Effector memory CD8-positive, alpha-beta T cell (primary cell): ENCODE results near the gene SERPINA9.
"Not testable (repeated sequence)": the region's sequence is repeated elsewhere in the genome, so short reads cannot be mapped to it uniquely, and the experiment has no call there.

ENCODE experiments used
- ATAC-seq: fragments of 150-1000 bp; cut with Tn5 transposase; replicated peaks from 2 replicates; pipeline ENCODE4 v1.10.0; 2021; ENCODE audit warnings: mild to moderate bottlenecking, moderate library complexity
- DNase-seq, 3 experiments: peaks; one replicate each; pipeline ENCODE4 v3.0.0; 2021
- H3K27ac Mint-ChIP-seq, 2 donors: one replicate each; pipeline ENCODE4 v1.8.0; 2022; ENCODE audit warnings: mild to moderate bottlenecking in 2 of 2, mixed read lengths in 2 of 2, moderate library complexity in 2 of 2
- H3K27me3 Mint-ChIP-seq, 2 donors: one replicate each; pipeline ENCODE4 v1.8.0; 2022; ENCODE audit warnings: mixed read lengths in 2 of 2
- H3K36me3 Mint-ChIP-seq: one replicate; pipeline ENCODE4 v1.8.0; 2022; ENCODE audit warnings: mild to moderate bottlenecking, moderate library complexity, mixed read lengths; ENCODE audit not compliant: insufficient read depth
- H3K4me1 Mint-ChIP-seq, 2 donors: one replicate each; pipeline ENCODE4 v1.8.0; 2022; ENCODE audit warnings: low read depth in 2 of 2, mixed read lengths in 2 of 2
- H3K4me3 Mint-ChIP-seq, 2 donors: one replicate each; pipeline ENCODE4 v1.8.0; 2022; ENCODE audit warnings: mild to moderate bottlenecking in 2 of 2, mixed read lengths in 2 of 2, moderate library complexity in 2 of 2
- H3K9me3 Mint-ChIP-seq, 2 donors: one replicate each; pipeline ENCODE4 v1.8.0; 2022; ENCODE audit warnings: mixed read lengths in 2 of 2

The SERPINA9 gene

DNA sequence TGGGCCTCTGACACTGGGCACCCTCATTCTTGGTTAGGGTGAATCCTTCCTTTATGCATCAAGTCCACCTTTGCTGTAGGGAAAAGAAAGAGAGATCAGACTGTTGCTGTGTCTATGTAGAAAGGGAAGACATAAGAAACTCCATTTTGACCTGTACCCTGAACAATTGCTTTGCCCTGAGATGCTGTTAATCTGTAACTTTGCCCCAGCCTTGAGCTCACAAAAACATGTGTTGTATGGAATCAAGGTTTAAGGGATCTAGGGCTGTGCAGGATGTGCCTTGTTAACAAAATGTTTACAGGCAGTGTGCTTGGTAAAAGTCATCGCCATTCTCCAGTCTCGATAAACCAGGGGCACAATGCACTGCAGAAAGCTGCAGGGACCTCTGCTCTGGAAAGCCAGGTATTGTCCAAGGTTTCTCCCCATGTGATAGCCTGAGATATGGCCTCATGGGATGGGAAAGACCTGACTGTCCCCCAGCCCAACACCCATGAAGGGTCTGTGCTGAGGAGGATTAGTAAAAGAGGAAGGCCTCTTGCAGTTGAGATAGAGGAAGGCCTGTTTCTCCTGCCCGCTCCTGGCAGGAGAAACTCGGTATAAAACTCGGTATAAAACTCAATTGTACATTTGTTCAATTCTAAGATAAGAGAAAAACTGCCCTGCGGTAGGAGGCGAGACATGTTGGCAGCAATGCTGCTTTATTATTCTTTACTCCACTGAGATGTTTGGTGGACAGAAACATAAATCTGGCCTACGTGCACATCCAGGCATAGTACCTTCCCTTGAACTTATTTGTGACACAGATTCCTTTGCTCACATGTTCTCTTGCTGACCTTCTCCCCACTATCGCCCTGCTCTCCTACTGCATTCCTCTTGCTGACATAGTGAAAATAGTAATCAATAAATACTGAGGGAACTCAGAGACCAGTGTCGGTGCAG is 6.4 kb upstream of the SERPINA9 start:
- H3K4me1 Mint-ChIP-seq, H3K9me3 Mint-ChIP-seq, H3K4me3 Mint-ChIP-seq, DNase-seq, H3K36me3 Mint-ChIP-seq, ATAC-seq, H3K27ac Mint-ChIP-seq: not testable (repeated sequence)
- H3K27me3 Mint-ChIP-seq, result peaks cover 21 to 32% of the 10 kb centered on the region in 2 donors

DNA sequence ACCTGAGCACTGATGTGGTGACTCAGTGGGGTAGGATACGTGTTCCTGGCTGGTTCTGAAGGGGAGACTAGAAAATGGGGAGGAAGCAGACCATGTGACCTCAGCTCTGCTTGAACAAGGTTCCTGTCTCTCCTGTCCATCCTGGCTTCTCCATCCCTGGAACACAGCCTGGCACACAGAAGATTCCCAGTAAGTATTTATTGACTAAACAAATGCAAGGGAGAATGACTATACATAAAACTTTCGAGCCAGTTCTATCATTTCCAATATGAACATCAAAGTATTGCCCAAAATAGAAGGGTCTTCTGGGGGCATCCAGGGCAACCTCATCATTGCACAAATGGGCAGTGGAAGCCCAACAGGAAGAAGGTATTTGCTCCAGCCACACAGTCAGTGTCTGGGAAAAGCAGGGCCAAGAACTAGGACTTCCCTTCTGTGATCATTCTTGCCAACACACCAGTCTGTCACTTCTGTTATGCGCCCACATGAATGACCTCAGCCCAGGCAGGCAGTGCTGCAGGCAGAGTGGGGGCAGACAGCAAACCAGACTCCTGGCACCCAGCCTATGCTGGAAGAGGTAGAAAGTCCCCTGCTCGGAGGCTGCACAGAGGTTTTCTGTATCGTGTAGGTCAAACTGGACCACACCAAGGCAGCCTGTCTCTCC is 5.6 kb upstream of the SERPINA9 start:
- peaks cover 0 to 3% of the 10 kb centered on the region in 2 donors for H3K4me1 Mint-ChIP-seq
- no peak overlapping the region for H3K27ac Mint-ChIP-seq
- no peaks in the 10 kb centered on the region for H3K36me3 Mint-ChIP-seq
- H3K4me3 Mint-ChIP-seq, result no peak overlapping the region
- H3K9me3 Mint-ChIP-seq, result peaks cover 0 to 3% of the 10 kb centered on the region in 2 donors
- ATAC-seq, result no peak
- no peak for DNase-seq
- H3K27me3 Mint-ChIP-seq, result peaks cover 13 to 24% of the 10 kb centered on the region in 2 donors

DNA sequence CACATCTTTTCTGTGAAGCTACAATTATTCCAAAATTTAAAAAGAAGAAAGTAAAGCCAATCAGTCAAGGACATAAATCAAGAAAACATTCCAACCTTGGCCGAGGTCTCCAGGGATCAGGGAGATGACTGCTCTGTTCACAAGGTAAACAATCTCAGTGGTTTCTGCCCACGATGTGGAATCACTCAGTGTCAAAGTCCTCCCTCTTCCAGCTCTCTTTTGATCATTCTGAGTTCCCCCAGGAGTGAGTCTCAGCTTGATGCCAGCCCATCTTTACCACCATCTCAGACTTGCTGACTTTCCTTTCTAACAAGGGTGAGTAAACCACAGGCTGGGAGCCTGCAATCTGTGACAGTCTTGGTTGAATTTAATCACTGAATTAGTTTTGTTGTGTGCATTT is 4.8 kb upstream of the SERPINA9 start:
- Mint-ChIP-seq H3K4me3 (no peak overlapping the region), H3K36me3 (no peaks in the 10 kb centered on the region), H3K27ac (no peak overlapping the region), H3K27me3 (peaks cover 10 to 16% of the 10 kb centered on the region in 2 donors), H3K9me3 (peaks cover 0 to 3% of the 10 kb centered on the region in 2 donors), H3K4me1 (no peaks in the 10 kb centered on the region)
- DNase-seq (no peak), ATAC-seq (no peak)

DNA sequence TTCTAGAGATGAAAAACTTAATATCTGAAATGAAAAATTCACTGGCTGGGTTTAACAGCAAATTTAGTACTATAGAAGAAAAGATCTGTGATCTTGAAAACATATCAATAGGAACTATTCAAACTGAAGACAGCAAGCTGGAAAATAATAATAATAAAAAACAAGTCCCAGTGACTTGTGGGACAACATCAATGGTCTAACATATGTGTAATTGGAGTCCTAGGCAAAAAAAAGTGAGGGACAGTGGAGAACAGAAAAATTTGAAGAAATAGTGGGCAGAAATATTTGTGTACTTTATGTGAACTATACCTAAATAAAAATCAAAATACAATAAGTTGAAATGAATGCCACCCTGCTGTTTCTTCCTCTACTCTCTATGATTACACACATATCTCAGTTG is 2.4 kb upstream of the SERPINA9 start:
- no peaks in the 10 kb centered on the region for H3K4me1 Mint-ChIP-seq
- DNase-seq (no peak), ATAC-seq (no peak)
- H3K9me3 Mint-ChIP-seq, result peaks cover 0 to 3% of the 10 kb centered on the region in 2 donors
- H3K27me3 Mint-ChIP-seq, result peaks cover 2 to 5% of the 10 kb centered on the region in 2 donors
- no peak overlapping the region for H3K27ac Mint-ChIP-seq
- H3K36me3 Mint-ChIP-seq, result no peaks in the 10 kb centered on the region
- no peak overlapping the region for H3K4me3 Mint-ChIP-seq

DNA sequence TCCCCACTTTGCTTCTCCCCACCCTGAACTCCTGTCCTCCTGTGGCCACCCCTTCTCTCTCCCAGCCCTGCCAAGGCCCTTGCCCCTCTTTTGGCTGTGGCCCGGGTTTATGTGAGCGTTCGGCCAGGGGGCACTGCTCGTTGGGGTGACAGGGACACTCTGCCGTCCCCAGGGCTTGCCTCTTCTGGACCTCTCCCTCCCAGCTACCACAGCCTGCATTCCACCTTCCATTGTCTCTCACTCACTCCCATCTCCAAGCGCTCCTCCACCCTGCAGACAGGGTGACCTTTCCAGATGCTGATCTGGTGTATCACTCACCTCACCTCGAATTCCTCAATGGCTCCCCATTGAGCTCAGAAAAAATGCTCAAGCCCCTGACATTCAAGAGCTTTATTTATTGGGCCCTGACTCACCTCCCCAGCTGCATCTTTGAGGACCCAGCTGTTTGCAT is 1.4 kb downstream of the SERPINA9 start:
- H3K27me3 Mint-ChIP-seq, result peaks cover 10 to 13% of the 10 kb centered on the region in 2 donors
- no peak overlapping the region for H3K4me3 Mint-ChIP-seq
- H3K9me3 Mint-ChIP-seq, result peaks cover 0 to 3% of the 10 kb centered on the region in 2 donors
- ATAC-seq (no peak), DNase-seq (no peak)
- H3K36me3 Mint-ChIP-seq, result no peaks in the 10 kb centered on the region
- no peaks in the 10 kb centered on the region for H3K4me1 Mint-ChIP-seq
- H3K27ac Mint-ChIP-seq, result no peak overlapping the region

DNA sequence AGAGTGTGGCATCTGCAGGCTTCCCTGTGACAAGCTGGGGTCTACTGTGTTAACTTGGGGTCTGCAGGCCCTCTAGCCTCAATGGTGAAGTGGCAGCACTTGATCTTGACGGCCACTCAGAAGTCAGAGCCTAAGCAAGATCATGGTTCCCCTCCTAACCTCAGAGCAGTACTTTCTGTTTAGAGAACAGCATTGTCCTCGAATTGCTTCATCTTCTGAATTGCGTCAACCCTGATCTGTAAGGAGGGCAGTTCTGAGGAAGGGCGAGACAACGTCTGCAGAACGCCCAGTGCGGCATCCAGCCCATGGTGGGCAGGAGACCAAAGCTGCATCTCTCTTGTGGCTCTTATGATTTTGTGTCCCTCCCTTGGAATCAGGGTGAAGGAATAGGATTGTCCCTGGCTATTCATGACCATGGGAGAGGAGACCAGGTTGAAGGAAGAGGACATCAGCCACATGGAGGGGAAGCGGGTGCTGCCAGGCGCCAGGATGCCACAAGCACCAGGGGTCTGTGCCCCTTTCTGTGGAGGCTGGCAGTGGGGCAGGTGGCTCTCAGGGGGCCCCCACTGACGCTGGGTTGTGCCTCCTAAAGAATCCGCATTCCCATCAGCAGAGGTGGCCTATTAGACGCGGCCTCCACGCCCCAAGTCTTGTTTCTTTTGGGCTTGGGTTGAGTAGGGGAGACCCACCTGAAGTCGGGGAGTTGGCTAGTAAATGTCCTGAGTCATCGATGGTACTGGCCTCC is 2.2 kb downstream of the SERPINA9 start:
- DNase-seq, result no peak
- no peak for ATAC-seq
- no peaks in the 10 kb centered on the region for H3K4me1 Mint-ChIP-seq
- H3K27ac Mint-ChIP-seq, result no peak overlapping the region
- no peak overlapping the region for H3K4me3 Mint-ChIP-seq
- peaks cover 0 to 3% of the 10 kb centered on the region in 2 donors for H3K9me3 Mint-ChIP-seq
- peaks cover 10 to 13% of the 10 kb centered on the region in 2 donors for H3K27me3 Mint-ChIP-seq
- H3K36me3 Mint-ChIP-seq, result no peaks in the 10 kb centered on the region

DNA sequence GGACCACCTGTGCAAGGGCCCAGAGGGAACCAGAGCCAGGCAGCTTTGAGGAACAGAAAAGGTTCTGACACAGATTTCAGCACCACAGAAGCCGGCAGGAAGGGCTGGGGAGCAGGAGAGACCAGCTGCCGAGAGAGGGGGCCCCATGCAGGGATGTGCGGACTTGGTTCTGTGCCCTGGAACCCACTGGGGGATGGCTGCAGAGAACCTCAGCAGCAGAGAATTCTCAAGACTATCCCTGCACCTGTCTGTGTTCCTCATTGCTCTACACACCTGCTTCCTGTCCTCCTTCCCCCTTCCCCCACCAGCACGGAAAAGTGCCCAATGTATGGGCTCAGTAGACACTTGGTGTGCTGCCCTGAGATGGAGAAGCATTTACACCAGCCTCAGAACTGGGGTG is 3.2 kb downstream of the SERPINA9 start:
- no peak overlapping the region for H3K4me3 Mint-ChIP-seq
- no peaks in the 10 kb centered on the region for H3K4me1 Mint-ChIP-seq
- no peak overlapping the region for H3K27ac Mint-ChIP-seq
- no peaks in the 10 kb centered on the region for H3K36me3 Mint-ChIP-seq
- no peak for ATAC-seq
- peaks cover 10 to 14% of the 10 kb centered on the region in 2 donors for H3K27me3 Mint-ChIP-seq
- H3K9me3 Mint-ChIP-seq, result peaks cover under 1 to 5% of the 10 kb centered on the region in 2 donors
- DNase-seq, result no peak

DNA sequence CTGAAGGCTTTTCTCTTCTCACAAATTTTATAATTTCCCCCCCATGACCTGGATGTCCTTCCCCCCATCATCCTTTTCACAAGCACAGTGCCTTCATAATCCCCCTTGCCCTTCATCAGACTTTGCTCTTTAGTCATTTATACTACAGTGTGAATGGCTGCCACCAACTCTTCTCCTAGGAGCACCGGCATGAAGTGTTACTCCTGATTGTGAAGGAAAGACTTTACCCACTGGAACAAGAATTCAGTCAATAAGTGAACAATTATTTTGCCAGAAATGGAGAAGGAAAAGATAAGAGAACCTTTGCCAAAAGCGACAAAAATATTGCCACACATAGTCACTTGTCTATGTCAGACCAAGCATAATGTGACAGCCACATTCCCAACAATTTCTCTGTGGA is 5.0 kb downstream of the SERPINA9 start:
- DNase-seq, result no peak
- Mint-ChIP-seq H3K36me3 (no peaks in the 10 kb centered on the region), H3K27ac (no peak overlapping the region), H3K4me3 (no peak overlapping the region), H3K27me3 (peaks cover 17 to 24% of the 10 kb centered on the region in 2 donors), H3K9me3 (peaks cover 2 to 16% of the 10 kb centered on the region in 2 donors), H3K4me1 (no peaks in the 10 kb centered on the region)
- ATAC-seq, result no peak

DNA sequence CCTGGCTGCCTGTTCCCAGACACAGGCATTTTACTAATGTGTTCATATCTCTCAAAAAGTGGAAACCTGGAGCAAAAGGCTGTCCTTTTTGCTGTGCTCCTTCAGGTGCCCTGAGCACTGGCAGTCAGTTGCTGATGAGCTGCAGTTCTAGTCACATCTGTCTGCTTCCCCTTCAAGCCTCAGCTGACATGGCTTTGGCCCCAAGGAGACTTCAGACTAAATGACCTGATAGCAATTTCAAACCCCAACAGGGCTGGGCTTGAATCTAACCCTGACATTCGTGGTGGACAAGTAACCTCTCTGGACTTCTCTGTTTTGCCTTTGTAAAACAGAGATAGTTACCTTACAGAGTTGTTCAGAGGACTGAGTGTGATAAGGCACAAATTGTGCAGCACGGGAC is 5.7 kb downstream of the SERPINA9 start:
- Mint-ChIP-seq H3K36me3 (no peaks in the 10 kb centered on the region), H3K4me1 (no peaks in the 10 kb centered on the region), H3K4me3 (no peak overlapping the region), H3K9me3 (peaks cover 2 to 18% of the 10 kb centered on the region in 2 donors), H3K27ac (no peak overlapping the region), H3K27me3 (peaks cover 20 to 28% of the 10 kb centered on the region in 2 donors)
- DNase-seq (no peak), ATAC-seq (no peak)

DNA sequence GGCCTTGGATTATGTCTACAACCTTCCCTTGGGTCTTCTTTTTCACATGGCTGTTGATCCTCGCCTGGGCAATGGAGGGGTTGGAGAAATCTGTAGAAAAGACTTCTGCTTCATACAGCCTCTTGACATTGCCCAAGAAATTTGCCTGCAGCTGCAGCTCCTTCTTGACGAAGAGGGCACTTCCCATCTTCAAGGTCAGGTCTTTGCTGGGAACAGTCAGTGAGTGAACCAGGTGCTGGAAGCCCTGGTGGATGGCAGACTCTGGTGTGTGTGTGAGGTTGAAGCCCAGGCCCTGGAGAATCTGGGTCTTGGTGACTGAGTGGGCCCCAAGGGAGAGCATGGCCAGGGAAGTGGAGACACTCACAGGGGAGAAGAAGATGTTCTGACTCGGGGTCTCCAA is 6.7 kb downstream of the SERPINA9 start:
- no peaks in the 10 kb centered on the region for H3K36me3 Mint-ChIP-seq
- H3K27me3 Mint-ChIP-seq, result peaks cover 20 to 28% of the 10 kb centered on the region in 2 donors
- peaks cover 2 to 18% of the 10 kb centered on the region in 2 donors for H3K9me3 Mint-ChIP-seq
- H3K4me1 Mint-ChIP-seq, result no peaks in the 10 kb centered on the region
- no peak overlapping the region for H3K4me3 Mint-ChIP-seq
- DNase-seq (no peak), ATAC-seq (no peak)
- no peak overlapping the region for H3K27ac Mint-ChIP-seq

DNA sequence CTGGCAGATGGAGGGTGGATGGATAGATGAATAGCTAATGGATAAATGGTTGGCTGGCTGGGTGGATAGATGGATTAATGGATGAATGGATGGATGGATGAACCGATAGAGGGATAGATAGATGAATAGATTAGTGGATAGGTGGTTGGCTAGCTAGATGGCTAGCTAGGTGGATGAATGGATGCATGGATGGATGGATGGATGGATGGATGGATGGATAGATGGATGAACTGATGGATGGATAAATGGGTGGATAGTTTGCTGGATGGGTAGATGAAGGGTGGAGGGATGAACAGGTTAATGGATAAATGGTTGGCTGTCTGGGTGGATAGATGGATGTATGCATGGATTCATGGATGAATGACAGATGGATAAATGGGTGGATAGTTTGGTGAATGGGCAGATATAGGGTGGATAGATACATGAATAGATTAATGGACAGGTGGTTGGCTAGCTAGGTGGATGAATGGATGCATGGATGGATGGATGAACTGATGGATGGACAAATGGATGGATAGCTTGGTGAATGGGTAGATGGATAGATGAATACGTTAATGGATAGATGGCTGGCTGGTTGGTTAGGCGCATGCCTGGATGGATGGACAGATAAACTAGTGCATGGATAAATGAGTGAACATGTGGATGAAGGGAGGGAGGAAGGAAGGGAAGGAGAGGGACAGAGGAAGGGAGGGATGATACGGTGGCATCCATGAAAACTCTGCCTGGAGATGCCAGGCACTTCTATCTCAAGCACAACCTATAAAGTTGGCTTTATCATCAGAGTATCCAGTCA is 8.1 kb downstream of the SERPINA9 start:
- H3K27me3 Mint-ChIP-seq, result peaks cover 22 to 28% of the 10 kb centered on the region in 2 donors
- H3K4me3 Mint-ChIP-seq, result no peak overlapping the region
- H3K9me3 Mint-ChIP-seq, result peaks cover 2 to 18% of the 10 kb centered on the region in 2 donors
- ATAC-seq (no peak), DNase-seq (no peak)
- H3K27ac Mint-ChIP-seq, result no peak overlapping the region
- H3K4me1 Mint-ChIP-seq, result no peaks in the 10 kb centered on the region
- H3K36me3 Mint-ChIP-seq, result no peaks in the 10 kb centered on the region

DNA sequence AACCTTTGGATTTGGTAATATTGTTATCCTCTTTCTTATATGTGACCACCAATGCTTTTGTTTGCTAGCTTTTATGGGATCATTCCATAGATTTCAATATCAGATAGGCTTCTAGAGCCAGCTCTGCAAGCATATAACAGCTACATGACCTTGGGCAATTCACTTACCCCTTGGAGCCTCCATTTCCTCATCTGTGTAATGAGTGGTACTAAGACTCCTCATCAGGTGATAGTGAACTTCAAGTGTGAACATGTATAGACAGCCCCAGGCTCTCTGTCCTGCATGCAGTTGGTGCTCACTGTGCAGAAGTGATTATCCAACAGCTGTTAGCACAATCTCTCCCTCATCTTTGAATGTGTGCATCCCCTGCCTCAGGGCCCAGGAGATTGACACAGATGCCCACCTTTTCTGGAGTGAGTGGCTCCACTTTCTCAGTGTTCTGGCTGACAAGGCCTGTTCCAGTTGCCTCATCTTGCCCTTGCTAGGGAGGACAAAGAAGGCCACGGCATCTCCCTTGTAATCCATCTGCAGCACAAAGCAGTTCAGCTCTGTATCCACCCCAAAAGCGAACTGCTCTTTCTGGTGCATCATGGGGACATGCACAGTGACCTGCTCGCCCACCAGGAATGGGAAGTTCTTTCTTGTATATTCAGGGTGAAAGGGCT is 9.2 kb downstream of the SERPINA9 start:
- peaks cover 2 to 18% of the 10 kb centered on the region in 2 donors for H3K9me3 Mint-ChIP-seq
- ATAC-seq (no peak), DNase-seq (no peak)
- H3K27ac Mint-ChIP-seq, result no peak overlapping the region
- no peaks in the 10 kb centered on the region for H3K36me3 Mint-ChIP-seq
- no peaks in the 10 kb centered on the region for H3K4me1 Mint-ChIP-seq
- H3K27me3 Mint-ChIP-seq, result peaks cover 18 to 28% of the 10 kb centered on the region in 2 donors
- no peak overlapping the region for H3K4me3 Mint-ChIP-seq
